K562 (cell line): Measurements from ENCODE around the gene FCRLA. TPM values are rescaled to one million over a fixed set of nuclear protein-coding genes. Genes with fewer than 3 reads are reported as not detected.

ENCODE experiments used
- HMGXB4 ChIP-seq: sonication (generic); formaldehyde crosslinking; IDR thresholded peaks from 2 replicates; pipeline ENCODE4 v1.8.1; 2023; ENCODE audit warnings: mild to moderate bottlenecking, missing genetic modification reagents
- NR2C2 ChIP-seq, 2 experiments: fragments of 200-800 bp in 1 of 2; sonication (Bioruptor generic) in 1 of 2; sonication (generic) in 1 of 2; formaldehyde crosslinking in 1 of 2; IDR thresholded peaks; 2 replicates each; pipeline versions ENCODE4 v1.6.1 to v1.8.0; 2016 to 2022; ENCODE audit warnings: mild to moderate bottlenecking in 1 of 2, missing compliant biosample characterization in 1 of 2, missing genetic modification characterization in 1 of 2, missing genetic modification reagents in 1 of 2
- PCBP2 ChIP-seq: fragments of 200-400 bp; formaldehyde crosslinking; IDR thresholded peaks from 2 replicates; pipeline ENCODE4 v1.6.1; 2018; ENCODE audit warnings: low read length, low read depth, mild to moderate bottlenecking, moderate library complexity; ENCODE audit not compliant: poor library complexity, severe bottlenecking
- RBFOX2 ChIP-seq: fragments of 200-400 bp; formaldehyde crosslinking; IDR thresholded peaks from 2 replicates; pipeline ENCODE4 v1.6.1; 2017; ENCODE audit warnings: low read depth, mild to moderate bottlenecking, low read length, moderate library complexity
- RBM22 ChIP-seq: fragments of 200-400 bp; formaldehyde crosslinking; IDR thresholded peaks from 2 replicates; pipeline ENCODE4 v1.6.1; 2018; ENCODE audit warnings: low read length, low read depth; ENCODE audit not compliant: poor library complexity, severe bottlenecking
- TAF1 ChIP-seq: IDR thresholded peaks from 2 replicates; pipeline ENCODE4 v1.6.1; 2011; ENCODE audit warnings: mild to moderate bottlenecking, low read length, moderate library complexity; ENCODE audit not compliant: insufficient read depth, control insufficient read depth, severe bottlenecking; ENCODE audit errors: extremely low read depth
- TAF9B ChIP-seq: fragments of 450-650 bp; IDR thresholded peaks from 2 replicates; pipeline ENCODE4 v1.6.1; 2018; ENCODE audit warnings: mild to moderate bottlenecking; ENCODE audit not compliant: partially characterized antibody
- TEAD4 ChIP-seq, 2 experiments: sonication (generic) in 1 of 2; formaldehyde crosslinking in 1 of 2; IDR thresholded peaks; 2 replicates each; pipeline versions ENCODE4 v1.6.1 to v1.8.0; 2012 to 2022; ENCODE audit warnings: borderline replicate concordance in 1 of 2, inconsistent platforms in 1 of 2, low read length in 1 of 2, mild to moderate bottlenecking in 1 of 2, missing genetic modification reagents in 1 of 2
- YY1 ChIP-seq, 3 experiments: IDR thresholded peaks; 2 replicates each; pipeline ENCODE4 v1.6.1; 2011; ENCODE audit warnings: low read length in 2 of 3, mild to moderate bottlenecking in 2 of 3, moderate library complexity in 2 of 3, borderline replicate concordance in 1 of 3, control low read depth in 1 of 3, low read depth in 1 of 3; ENCODE audit not compliant: insufficient read depth in 3 of 3, insufficient replicate concordance in 2 of 3, control insufficient read depth in 1 of 3, insufficient read length in 1 of 3; ENCODE audit errors: extremely low read depth in 1 of 3
- ZBTB9 ChIP-seq: fragments of 450-650 bp; formaldehyde crosslinking; IDR thresholded peaks from 2 replicates; pipeline ENCODE4 v1.4.0; 2020; ENCODE audit warnings: mild to moderate bottlenecking, moderate library complexity
- ZNF311 ChIP-seq: fragments of 250-450 bp; sonication (Bioruptor Pico); IDR thresholded peaks from 2 replicates; pipeline ENCODE4 v1.4.0; 2020; ENCODE audit warnings: mild to moderate bottlenecking, moderate library complexity
- ZNF431 ChIP-seq: sonication (generic); formaldehyde crosslinking; IDR thresholded peaks from 2 replicates; pipeline ENCODE4 v1.8.0; 2022; ENCODE audit warnings: mild to moderate bottlenecking, missing genetic modification reagents
- ZNF644 ChIP-seq: fragments of 200-800 bp; sonication (Bioruptor generic); IDR thresholded peaks from 2 replicates; pipeline ENCODE4 v1.6.1; 2016; ENCODE audit warnings: low read depth, missing genetic modification characterization, missing compliant biosample characterization
- ZSCAN29 ChIP-seq: fragments of 450-650 bp; IDR thresholded peaks from 2 replicates; pipeline ENCODE4 v1.6.1; 2017
- polyA plus RNA-seq, 8 experiments: library from polyadenylated mRNA; depleted of rRNA in 4 of 8; stranded (reverse) in 5 of 8; unstranded in 3 of 8; fragments of >200 nt; fragmentation: Nextera tagmentation in 2 of 8; fragmentation: Illumina TruSeq in 1 of 8; extraction: Ambion mirVana in 2 of 8; extraction: Trizol in 1 of 8; gene quantifications; 2 replicates each; pipeline versions ENCODE4 v1.2.1 to v1.2.3, GENCODE V29; 2011 to 2014; ENCODE audit warnings: inconsistent platforms in 1 of 8, missing spikeins in 1 of 8
- total RNA-seq, 7 experiments: library from RNA; depleted of rRNA in 6 of 7; stranded (reverse); fragments of >200 nt in 6 of 7; fragmentation: Illumina TruSeq in 2 of 7; extraction: Trizol in 2 of 7; gene quantifications; 2 replicates each; pipeline versions ENCODE4 v1.2.1 to v1.2.3, GENCODE V29; 2011 to 2021; ENCODE audit warnings: low replicate concordance in 1 of 7
- TF ChIP-seq, protein P1 (sequence below): sonication (generic); formaldehyde crosslinking; IDR thresholded peaks from 2 replicates; pipeline ENCODE4 v1.8.1; 2023; ENCODE audit warnings: mild to moderate bottlenecking, missing genetic modification reagents
- TF ChIP-seq, protein P2 (sequence below): fragments of 250-450 bp; sonication (Bioruptor Pico); IDR thresholded peaks from 2 replicates; pipeline ENCODE4 v1.4.0; 2020; ENCODE audit warnings: borderline replicate concordance

Gene FCRLA
- total and polyA plus RNA-seq, 9 of the 15 experiments (the other 6 are each of a cell fraction or from before 2014, with no cell fraction given), result 0.09 to 0.84 (median 0.44) TPM

GRCh38 chr1:161725908-161726472, 19.0 kb downstream of the FCRLA start (continued):
- TF ChIP-seq, protein P1, sequence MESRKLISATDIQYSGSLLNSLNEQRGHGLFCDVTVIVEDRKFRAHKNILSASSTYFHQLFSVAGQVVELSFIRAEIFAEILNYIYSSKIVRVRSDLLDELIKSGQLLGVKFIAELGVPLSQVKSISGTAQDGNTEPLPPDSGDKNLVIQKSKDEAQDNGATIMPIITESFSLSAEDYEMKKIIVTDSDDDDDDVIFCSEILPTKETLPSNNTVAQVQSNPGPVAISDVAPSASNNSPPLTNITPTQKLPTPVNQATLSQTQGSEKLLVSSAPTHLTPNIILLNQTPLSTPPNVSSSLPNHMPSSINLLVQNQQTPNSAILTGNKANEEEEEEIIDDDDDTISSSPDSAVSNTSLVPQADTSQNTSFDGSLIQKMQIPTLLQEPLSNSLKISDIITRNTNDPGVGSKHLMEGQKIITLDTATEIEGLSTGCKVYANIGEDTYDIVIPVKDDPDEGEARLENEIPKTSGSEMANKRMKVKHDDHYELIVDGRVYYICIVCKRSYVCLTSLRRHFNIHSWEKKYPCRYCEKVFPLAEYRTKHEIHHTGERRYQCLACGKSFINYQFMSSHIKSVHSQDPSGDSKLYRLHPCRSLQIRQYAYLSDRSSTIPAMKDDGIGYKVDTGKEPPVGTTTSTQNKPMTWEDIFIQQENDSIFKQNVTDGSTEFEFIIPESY (CRISPR knock-in tag), result peak; percentile 98
- TF ChIP-seq TAF1 (peak; percentile 25), HMGXB4 (CRISPR knock-in tag) (0 out of 2 replicates have a peak, but pooled peaks have one; percentile 37), RBM22 (peak; percentile 40), ZBTB9 (CRISPR knock-in tag) (peak; percentile 53), TEAD4 (IDR thresholded peaks at IDR 0.05; ENCODE audit: low read length) (peak; percentile 43; the same call in 1 of the 2 replicates), TEAD4 (CRISPR knock-in tag; IDR thresholded peaks at IDR 0.05; ENCODE audit: borderline replicate concordance) (no peak), ZSCAN29 (no peak), NR2C2 (CRISPR knock-in tag; IDR thresholded peaks at IDR 0.05) (peak; percentile 71), NR2C2 (tag; IDR thresholded peaks at IDR 0.05) (no peak), PCBP2 (no peak), TAF9B (no peak), ZNF431 (CRISPR knock-in tag) (no peak), ZNF311 (CRISPR knock-in tag) (0 out of 2 replicates have a peak, but pooled peaks have one; percentile 77), ZNF644 (0 out of 2 replicates have a peak, but pooled peaks have one; percentile 65), RBFOX2 (peak; percentile 72), YY1 (IDR thresholded peaks at IDR 0.05; ENCODE audit: borderline replicate concordance in 1 of 3, control insufficient read depth in 1 of 3, extremely low read depth in 1 of 3, insufficient read depth in 3 of 3, insufficient read length in 1 of 3, insufficient replicate concordance in 2 of 3, low read depth in 1 of 3, low read length in 2 of 3) (peak in 1 of 3 experiments; percentile 49)
- TF ChIP-seq, protein P2, sequence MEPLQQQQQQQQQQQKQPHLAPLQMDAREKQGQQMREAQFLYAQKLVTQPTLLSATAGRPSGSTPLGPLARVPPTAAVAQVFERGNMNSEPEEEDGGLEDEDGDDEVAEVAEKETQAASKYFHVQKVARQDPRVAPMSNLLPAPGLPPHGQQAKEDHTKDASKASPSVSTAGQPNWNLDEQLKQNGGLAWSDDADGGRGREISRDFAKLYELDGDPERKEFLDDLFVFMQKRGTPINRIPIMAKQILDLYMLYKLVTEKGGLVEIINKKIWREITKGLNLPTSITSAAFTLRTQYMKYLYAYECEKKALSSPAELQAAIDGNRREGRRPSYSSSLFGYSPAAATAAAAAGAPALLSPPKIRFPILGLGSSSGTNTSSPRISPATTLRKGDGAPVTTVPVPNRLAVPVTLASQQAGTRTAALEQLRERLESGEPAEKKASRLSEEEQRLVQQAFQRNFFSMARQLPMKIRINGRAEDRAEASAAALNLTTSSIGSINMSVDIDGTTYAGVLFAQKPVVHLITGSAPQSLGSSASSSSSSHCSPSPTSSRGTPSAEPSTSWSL, result 0 out of 2 replicates have a peak, but pooled peaks have one; percentile 63
